Measurements from ENCODE around the gene PLD4. TPM values are rescaled to one million over a fixed set of nuclear protein-coding genes. Genes with fewer than 3 reads are reported as not detected.

The PLD4 gene
- total and polyA plus RNA-seq, 2 of the 8 experiments (the other 6 are each of a cell fraction or from before 2014, with no cell fraction given): 0.05 TPM; not detected in 1

- no peak for TF ChIP-seq RFX5 (IDR thresholded peaks at IDR 0.05; ENCODE audit: borderline replicate concordance, low read depth, low read length)
- no peak for TF ChIP-seq TEAD4 (IDR thresholded peaks at IDR 0.05; ENCODE audit: low read depth, low read length)
- TF ChIP-seq MAFK (IDR thresholded peaks at IDR 0.05; ENCODE audit: low read depth, low read length): no peak
These were observed 13.8 kb downstream of the PLD4 start (continued) for GRCh38 chr14:104938436-104938835.

Measured in H1 (cell line).